NCI-H1417 treated with DMSO at 0.1 percent for 48 hours (cell line): Measurements from ENCODE around the gene CHST8.
"Not testable (repeated sequence)": the region's sequence is repeated elsewhere in the genome, so short reads cannot be mapped to it uniquely, and the experiment has no call there.

Experiments used
- DNase-seq: peaks from one replicate; lab custom pipeline; 2025; lab: John Stamatoyannopoulos, UW

CHST8 gene

DNA sequence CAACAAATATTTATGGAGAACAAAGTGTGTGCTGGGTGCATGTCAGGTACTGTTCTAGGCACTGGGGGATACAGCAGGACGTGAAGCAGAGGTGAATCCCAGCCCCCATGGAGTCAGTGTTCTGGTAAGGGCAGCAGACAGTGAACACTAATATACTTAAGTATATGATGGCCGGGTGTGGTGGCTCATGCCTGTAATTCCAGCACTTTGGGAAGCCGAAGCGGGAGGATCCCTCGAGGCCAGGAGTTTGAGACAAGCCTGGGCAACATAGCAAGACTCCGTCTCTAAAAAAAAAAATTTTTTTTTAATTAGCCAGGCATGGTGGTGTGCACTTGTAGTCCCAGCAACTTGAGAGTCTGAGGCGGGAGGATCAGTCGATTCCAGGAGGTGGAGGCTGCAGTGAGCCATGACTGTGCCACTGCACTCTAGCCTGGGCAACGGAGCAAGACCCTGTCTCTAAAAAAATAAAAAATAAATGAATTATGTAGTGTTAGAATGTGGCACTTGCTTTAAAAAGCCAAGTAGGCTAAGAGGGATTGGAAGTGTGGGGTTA, 22.6 kb downstream of the CHST8 start:
- no peak for DNase-seq

DNA sequence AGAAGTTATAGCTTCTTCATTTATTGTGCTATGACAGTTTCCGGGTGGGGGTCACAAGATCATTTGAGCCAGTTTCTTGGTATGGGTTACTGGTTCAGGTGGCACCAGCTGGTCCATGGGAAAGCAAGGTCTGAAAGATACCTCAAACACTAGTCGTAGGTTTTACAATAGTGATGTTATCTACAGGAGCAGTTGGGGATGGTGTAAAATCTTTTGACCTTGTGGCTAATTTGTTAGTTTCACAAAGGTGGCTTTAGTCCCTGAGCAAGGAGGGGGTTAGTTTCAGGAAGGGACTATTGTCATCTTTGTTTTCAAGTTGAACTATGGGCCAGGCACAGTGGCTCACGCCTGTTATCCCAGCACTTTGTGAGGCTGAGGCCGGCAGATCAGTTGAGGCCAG, 24.6 kb downstream of the CHST8 start:
- DNase-seq, result no peak

- DNase-seq, result no peak
Measured at GRCh38 chr19:33647146-33647545, 25.4 kb downstream of the CHST8 start.

DNA sequence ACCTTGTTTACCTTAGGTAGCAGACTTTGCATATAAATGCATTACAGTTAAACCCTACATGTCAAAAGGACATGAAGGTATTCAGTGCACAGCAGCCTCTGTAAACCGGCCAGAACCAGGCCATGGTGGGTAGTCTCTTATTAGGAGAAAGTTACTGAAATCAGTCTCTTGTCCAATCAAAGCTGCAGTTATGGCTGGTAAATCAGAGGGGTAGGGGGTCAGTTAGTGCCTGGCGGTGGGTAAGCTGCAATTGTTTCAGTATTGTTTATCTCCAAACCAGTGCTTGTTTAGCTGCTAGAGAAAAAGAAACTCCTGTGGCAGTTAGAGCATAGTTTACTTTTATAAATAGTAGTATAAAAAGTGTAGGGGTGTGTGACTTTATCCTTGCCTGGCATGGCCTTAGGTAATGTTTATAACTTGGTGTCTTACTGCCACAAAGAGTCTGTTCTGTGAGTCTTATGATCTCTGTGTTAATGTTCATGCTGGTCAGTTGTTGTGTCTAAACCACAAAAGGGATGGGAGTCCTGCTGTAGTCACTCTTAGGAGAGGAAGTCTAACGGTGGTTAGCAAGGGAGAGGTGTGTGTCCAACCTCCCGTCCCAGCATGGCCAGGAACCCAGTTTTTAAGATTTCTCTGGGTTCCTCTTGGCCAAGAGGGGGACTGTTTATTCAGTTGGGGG, 28.0 kb downstream of the CHST8 start:
- DNase-seq, result no peak

DNA sequence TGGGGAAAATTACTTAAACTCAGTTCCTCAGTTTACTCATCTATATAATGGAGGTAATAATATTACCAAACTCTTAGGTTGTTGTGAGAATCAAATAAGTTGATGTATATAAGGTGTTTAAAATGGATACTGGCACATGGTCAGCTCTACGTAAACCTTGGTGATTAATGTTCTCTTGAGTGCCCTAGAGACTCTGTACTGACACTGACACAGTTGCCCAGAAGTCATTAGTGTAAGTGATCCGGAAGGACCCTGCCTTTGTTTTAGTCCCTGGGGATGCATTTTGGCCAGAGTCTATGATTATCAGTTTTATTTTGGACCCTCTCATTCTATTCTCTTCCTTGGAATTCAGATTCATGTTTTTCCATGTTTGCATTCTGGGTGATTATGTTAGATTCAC, 31.9 kb downstream of the CHST8 start:
- DNase-seq, result no peak

- DNase-seq, result no peak
Measured at GRCh38 chr19:33654840-33655508, 33.2 kb downstream of the CHST8 start.

DNA sequence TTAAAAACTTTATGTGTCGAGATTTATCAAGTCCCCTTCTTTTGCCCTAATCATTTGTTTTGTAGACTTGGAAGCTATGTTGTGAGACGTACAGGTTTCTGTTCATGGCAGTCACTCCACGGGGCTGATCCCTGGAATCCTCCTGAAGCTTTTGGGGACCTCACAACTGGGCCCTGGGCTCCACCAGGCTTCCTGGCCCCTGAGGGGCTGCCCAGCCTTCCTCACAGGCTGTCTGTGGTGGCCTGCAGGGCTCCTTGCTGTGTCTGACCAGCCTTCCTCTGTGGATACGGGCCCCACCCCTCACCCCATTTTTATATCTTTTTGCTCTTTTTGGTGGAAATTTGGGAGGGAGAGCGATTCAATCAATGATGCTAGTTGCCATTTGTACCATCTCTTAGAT, 38.1 kb downstream of the CHST8 start:
- DNase-seq, result no peak

- no peak for DNase-seq
Measured at GRCh38 chr19:33660410-33661124, 38.8 kb downstream of the CHST8 start.

- DNase-seq, result no peak
Measured at GRCh38 chr19:33661336-33661735, 39.6 kb downstream of the CHST8 start.

DNA sequence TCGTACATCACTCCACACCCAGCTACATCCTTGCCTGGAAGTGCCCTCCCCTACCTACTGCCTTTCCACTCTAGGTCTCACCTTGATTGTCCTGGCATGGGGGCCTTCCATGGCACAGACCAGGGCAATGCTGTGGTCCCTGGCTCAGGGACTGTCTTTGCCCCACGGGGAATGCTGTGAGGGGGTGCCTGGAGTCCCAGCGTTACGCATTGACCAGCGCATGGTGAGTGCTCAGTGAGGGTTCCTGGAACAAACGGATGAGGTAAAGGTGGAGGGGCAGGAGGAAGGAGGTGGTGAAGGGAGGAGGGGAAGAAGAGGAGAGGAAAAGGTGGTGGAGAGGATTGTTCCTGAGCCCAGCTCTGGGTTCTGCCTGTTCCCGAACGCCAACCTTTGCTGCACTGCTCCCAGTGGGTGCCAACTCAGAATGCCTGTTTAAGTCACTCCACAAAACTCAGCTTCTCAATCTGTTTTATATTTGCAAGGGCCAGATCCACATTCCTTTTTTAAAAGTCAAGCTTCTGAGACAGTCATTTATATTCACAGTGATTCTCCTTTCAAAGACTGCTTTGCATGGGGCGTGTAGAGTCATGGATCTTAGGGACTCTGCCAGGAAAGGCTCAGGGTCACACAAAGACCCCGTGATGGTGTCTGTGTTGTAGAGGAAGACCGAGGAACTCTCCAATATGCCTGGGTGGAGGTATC, 40.8 kb downstream of the CHST8 start:
- DNase-seq, result no peak

- DNase-seq, result not testable (repeated sequence)
Measured at GRCh38 chr19:33663316-33663715, 41.6 kb downstream of the CHST8 start.

DNA sequence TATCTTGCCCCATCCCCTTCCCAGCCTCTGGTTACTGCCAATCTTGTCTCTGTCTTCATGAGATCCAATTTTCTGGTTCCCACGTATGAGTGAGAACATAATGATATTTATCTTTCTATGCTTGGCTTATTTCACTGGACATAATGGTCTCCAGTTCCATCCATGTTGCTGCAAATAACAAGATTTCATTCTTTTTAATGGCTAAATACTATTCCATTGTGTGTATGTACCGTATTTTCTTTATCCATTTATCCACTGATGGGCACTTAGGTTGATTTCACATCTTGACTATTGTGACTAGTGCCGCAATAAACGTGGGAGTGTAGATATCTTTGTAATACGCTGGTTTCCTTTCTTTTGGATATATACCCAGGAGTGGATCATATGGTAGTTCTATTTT, 43.0 kb downstream of the CHST8 start:
- no peak for DNase-seq

GRCh38 chr19:33665776-33666595, 44.2 kb downstream of the CHST8 start:
- no peak for DNase-seq

- DNase-seq, result no peak
Measured at GRCh38 chr19:33667141-33667650, 45.4 kb downstream of the CHST8 start.

DNA sequence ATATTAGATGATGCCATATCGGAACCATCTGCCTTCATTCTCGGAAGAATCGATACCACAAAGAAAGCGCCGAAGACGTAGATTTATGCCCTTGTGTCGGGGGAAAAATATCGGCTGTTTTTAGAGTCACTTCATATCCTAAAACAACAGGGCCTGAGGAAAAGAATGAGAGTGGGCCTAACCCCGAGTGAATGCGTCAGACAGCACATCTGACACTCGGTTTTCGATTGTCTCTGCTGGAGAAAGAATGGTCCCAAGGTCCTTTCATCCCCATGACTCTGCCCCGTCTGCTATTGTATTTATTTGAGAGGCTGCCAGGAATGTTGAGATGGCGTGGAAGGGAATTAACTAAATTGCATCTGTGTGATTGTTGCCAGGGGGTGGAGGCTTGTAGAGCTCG, 46.1 kb downstream of the CHST8 start:
- DNase-seq, result no peak

GRCh38 chr19:33668968-33669367, 47.2 kb downstream of the CHST8 start:
- no peak for DNase-seq

GRCh38 chr19:33669376-33669775, 47.6 kb downstream of the CHST8 start:
- no peak for DNase-seq

DNA sequence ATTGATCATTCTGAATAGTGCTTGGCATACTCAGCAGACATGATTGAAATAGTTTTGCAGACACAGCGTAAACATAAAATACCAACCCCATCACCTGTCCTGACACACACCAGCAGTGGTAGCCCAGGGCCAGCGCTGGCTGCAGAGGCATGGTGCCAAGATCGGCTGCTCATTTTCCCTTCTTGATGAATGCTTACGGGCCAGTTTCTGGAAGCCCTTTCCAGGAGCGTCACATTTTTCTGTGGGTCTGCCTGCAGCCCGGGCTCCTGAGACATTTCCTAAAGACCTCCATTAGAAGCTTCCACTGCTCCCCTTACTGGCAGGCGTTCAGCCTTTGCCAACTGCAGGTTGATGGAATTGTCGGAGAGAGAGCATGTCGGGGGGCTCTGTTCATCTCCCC, 48.6 kb downstream of the CHST8 start:
- DNase-seq, result no peak

- DNase-seq, result no peak
Measured at GRCh38 chr19:33671211-33671610, 49.5 kb downstream of the CHST8 start.

DNA sequence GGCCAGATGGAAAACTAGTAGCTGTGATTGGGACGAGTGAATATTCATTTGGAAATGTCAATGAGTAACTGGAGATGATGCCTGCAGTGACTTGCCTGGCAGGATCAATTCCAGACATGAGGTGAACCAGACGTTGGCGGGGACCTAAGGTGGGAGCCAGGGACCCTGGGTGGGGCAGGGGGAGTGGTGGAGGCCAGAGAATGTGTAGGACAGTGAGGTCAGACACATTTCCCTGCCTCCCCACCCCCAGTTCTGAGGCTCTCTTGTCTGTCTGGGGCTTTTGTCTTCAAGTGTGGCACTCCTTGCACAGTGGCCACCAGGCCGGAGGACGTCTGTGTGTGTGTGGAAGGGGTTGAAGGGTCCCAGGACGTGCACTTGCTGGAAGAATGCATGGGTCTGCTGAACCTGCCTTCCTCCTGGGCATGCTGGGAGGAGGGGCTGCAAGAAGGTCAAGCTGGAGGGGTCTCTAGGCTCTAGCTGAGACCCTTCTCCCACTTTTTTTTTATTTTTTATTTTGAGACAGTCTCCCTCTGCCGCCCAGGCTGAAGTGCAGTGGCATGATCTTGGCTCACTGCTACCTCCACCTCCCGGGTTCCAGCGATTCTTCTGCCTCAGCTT, 51.6 kb downstream of the CHST8 start:
- no peak for DNase-seq
